Breast epithelium (tissue), 3 donors: ENCODE measurements around the gene CENPT.

Source experiments
- POLR2A ChIP-seq: fragments of 450-650 bp; IDR thresholded peaks from one replicate; pipeline ENCODE4 v1.6.1; 2016; ENCODE audit warnings: antibody characterized with exemption, mild to moderate bottlenecking, moderate library complexity
- POLR2AphosphoS5 ChIP-seq, 3 donors: sonication (generic); formaldehyde crosslinking; IDR thresholded peaks; one replicate each; pipeline ENCODE4 v1.6.1; 2017; ENCODE audit warnings: antibody characterized with exemption in 3 of 3
- TF ChIP-seq, protein P1 (sequence below), 3 donors: fragments of 450-650 bp; IDR thresholded peaks; one replicate each; pipeline ENCODE4 v1.5.1; 2016 to 2017; ENCODE audit warnings: antibody characterized with exemption in 3 of 3, mild to moderate bottlenecking in 3 of 3, moderate library complexity in 3 of 3

DNA sequence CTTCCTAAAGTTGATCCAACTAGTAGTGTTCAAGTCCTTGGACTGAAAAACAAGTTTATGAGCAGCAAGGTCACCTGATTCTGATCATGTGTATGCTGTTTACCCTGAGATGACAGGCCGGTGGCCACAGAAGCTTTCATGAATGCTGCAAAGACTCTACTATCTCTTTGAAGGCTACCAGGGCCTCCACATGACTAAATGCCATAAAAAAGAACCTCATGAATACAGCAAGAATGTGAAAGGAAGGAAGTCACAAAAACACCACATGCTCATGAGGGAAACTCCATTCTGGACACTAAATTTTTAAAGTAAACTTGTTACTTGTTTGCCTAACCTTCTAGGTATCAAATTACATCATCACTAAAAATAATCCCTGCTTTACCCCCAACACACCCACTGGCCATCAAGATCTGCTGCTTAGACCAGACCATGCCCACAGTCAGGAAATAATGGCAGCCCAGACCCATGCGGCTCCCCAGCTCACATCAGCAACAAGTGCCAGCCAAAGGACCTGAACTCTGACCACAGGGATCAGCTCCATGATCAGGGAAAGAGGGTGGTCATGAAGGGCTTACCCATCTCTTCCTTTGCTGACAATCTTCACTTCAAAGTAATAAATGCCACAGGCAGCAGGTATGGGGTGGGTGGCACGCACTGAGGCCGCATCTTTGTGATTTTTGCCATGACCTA is 42.5 kb downstream of the CENPT start:
- TF ChIP-seq, protein P1, sequence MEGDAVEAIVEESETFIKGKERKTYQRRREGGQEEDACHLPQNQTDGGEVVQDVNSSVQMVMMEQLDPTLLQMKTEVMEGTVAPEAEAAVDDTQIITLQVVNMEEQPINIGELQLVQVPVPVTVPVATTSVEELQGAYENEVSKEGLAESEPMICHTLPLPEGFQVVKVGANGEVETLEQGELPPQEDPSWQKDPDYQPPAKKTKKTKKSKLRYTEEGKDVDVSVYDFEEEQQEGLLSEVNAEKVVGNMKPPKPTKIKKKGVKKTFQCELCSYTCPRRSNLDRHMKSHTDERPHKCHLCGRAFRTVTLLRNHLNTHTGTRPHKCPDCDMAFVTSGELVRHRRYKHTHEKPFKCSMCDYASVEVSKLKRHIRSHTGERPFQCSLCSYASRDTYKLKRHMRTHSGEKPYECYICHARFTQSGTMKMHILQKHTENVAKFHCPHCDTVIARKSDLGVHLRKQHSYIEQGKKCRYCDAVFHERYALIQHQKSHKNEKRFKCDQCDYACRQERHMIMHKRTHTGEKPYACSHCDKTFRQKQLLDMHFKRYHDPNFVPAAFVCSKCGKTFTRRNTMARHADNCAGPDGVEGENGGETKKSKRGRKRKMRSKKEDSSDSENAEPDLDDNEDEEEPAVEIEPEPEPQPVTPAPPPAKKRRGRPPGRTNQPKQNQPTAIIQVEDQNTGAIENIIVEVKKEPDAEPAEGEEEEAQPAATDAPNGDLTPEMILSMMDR (IDR thresholded peaks at IDR 0.05), result no peak
- TF ChIP-seq POLR2A, result no peak
- TF ChIP-seq POLR2AphosphoS5 (IDR thresholded peaks at IDR 0.05), result no peak
